GM12878 (cell line): ENCODE measurements around the gene DDIT4.
A peak's percentile ranks its signal among the peaks of the same experiment; 100 is the strongest.

ENCODE experiments used
- GABPA ChIP-seq: IDR thresholded peaks from 2 replicates; pipeline ENCODE4 v1.6.1; 2014; ENCODE audit warnings: antibody characterized with exemption, low read depth, mild to moderate bottlenecking, inconsistent platforms
- NFYB ChIP-seq: IDR thresholded peaks from 2 replicates; pipeline ENCODE4 v1.6.1; 2011; ENCODE audit warnings: low read depth, mild to moderate bottlenecking, low read length, improper control_type of control experiment, moderate library complexity; ENCODE audit not compliant: insufficient read depth
- POLR2AphosphoS5 ChIP-seq: IDR thresholded peaks from 2 replicates; pipeline ENCODE4 v1.6.1; 2011; ENCODE audit warnings: mild to moderate bottlenecking, low read length, inconsistent platforms
- SP1 ChIP-seq: IDR thresholded peaks from one replicate; pipeline ENCODE4 v1.6.1; 2011; ENCODE audit warnings: low read depth, low read length
- YY1 ChIP-seq: IDR thresholded peaks from 2 replicates; pipeline ENCODE4 v1.6.1; 2011; ENCODE audit warnings: low read depth, mild to moderate bottlenecking, low read length
- ZBED1 ChIP-seq: IDR thresholded peaks from 2 replicates; pipeline ENCODE4 v1.6.1; 2016; ENCODE audit warnings: borderline replicate concordance
- ZNF274 ChIP-seq: IDR thresholded peaks from one replicate; pipeline ENCODE4 v1.8.0; 2011; ENCODE audit not compliant: insufficient read length, insufficient read depth
- ZZZ3 ChIP-seq: IDR thresholded peaks from 2 replicates; pipeline ENCODE4 v1.6.1; 2011; ENCODE audit warnings: low read depth; ENCODE audit not compliant: control insufficient read depth, insufficient read length
- TF ChIP-seq, protein P1 (sequence below): fragments of 450-650 bp; formaldehyde crosslinking; IDR thresholded peaks from 2 replicates; pipeline ENCODE4 v1.4.0; 2022; ENCODE audit warnings: mild to moderate bottlenecking, moderate library complexity
- TF ChIP-seq, protein P2 (sequence below): fragments of 450-650 bp; IDR thresholded peaks from 2 replicates; pipeline ENCODE4 v1.6.1; 2016; ENCODE audit warnings: mild to moderate bottlenecking
- TF ChIP-seq, protein P3 (sequence below), 3 experiments: IDR thresholded peaks in 2 of 3; conservative IDR thresholded peaks in 1 of 3; 2 replicates each; pipeline ENCODE4 v1.5.1; 2011; ENCODE audit warnings: low read depth in 3 of 3, low read length in 3 of 3, mild to moderate bottlenecking in 3 of 3, control low read depth in 2 of 3, moderate library complexity in 2 of 3, inconsistent platforms in 1 of 3, mixed read lengths in 1 of 3; ENCODE audit not compliant: control insufficient read depth in 2 of 3, insufficient read depth in 1 of 3; ENCODE audit errors: extremely low read depth in 1 of 3

DNA sequence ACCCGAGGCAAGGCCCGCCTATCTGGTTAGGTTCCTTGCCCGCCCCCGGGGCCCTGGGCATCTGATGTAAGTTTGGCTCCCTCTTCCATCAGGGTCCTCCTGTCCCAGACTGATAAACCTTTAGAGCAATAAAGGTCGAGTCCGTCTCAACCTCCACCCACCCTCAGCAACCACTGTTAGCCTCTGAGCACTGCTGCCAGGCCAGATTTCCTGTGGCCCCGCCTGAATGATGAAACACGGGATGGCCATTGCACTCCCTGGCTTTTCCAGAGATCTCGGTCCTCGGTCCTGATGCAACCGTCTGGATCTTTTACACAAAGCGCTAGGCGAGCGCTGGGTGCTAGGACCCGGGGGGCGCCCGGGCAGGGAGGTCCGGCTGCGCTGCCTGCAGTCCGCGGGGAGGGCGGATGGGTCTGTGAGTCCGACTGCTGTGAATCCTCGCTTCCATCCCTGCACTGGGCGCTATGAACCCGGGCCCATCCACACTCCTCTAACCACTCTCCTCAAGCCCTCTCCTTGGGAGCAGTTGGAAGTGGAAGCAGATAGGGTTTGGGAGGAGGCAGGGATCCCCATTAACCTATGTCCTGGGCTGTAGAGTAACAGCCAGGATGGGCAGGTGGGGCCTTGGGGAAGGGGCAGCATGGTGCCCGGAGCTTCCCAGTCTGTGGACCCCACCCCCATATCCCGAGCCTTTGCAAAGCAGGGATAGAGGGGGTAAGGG, 875 bp upstream of the DDIT4 start:
- TF ChIP-seq ZNF274 (no peak), ZZZ3 (no peak), POLR2AphosphoS5 (peak; percentile 28; the same call in 1 of the 2 replicates), GABPA (no peak), SP1 (peak; percentile 66), YY1 (peak; percentile 77), NFYB (no peak), ZBED1 (peak; percentile 54; the same call in 1 of the 2 replicates)
- TF ChIP-seq, protein P1, sequence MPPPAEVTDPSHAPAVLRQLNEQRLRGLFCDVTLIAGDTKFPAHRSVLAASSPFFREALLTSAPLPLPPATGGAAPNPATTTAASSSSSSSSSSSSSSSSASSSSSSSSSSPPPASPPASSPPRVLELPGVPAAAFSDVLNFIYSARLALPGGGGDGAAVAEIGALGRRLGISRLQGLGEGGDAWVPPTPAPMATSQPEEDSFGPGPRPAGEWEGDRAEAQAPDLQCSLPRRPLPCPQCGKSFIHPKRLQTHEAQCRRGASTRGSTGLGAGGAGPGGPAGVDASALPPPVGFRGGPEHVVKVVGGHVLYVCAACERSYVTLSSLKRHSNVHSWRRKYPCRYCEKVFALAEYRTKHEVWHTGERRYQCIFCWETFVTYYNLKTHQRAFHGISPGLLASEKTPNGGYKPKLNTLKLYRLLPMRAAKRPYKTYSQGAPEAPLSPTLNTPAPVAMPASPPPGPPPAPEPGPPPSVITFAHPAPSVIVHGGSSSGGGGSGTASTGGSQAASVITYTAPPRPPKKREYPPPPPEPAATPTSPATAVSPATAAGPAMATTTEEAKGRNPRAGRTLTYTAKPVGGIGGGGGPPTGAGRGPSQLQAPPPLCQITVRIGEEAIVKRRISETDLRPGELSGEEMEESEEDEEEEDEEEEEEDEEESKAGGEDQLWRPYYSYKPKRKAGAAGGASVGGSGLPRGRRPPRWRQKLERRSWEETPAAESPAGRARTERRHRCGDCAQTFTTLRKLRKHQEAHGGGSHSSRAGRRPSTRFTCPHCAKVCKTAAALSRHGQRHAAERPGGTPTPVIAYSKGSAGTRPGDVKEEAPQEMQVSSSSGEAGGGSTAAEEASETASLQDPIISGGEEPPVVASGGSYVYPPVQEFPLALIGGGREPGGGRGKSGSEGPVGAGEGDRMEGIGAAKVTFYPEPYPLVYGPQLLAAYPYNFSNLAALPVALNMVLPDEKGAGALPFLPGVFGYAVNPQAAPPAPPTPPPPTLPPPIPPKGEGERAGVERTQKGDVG = no peak
- TF ChIP-seq, protein P2, sequence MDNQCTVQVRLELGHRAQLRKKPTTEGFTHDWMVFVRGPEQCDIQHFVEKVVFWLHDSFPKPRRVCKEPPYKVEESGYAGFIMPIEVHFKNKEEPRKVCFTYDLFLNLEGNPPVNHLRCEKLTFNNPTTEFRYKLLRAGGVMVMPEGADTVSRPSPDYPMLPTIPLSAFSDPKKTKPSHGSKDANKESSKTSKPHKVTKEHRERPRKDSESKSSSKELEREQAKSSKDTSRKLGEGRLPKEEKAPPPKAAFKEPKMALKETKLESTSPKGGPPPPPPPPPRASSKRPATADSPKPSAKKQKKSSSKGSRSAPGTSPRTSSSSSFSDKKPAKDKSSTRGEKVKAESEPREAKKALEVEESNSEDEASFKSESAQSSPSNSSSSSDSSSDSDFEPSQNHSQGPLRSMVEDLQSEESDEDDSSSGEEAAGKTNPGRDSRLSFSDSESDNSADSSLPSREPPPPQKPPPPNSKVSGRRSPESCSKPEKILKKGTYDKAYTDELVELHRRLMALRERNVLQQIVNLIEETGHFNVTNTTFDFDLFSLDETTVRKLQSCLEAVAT = peak; percentile 54
- TF ChIP-seq, protein P3, sequence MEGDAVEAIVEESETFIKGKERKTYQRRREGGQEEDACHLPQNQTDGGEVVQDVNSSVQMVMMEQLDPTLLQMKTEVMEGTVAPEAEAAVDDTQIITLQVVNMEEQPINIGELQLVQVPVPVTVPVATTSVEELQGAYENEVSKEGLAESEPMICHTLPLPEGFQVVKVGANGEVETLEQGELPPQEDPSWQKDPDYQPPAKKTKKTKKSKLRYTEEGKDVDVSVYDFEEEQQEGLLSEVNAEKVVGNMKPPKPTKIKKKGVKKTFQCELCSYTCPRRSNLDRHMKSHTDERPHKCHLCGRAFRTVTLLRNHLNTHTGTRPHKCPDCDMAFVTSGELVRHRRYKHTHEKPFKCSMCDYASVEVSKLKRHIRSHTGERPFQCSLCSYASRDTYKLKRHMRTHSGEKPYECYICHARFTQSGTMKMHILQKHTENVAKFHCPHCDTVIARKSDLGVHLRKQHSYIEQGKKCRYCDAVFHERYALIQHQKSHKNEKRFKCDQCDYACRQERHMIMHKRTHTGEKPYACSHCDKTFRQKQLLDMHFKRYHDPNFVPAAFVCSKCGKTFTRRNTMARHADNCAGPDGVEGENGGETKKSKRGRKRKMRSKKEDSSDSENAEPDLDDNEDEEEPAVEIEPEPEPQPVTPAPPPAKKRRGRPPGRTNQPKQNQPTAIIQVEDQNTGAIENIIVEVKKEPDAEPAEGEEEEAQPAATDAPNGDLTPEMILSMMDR (IDR thresholded peaks at IDR 0.05 in 2 of 3, conservative IDR thresholded peaks at IDR 0.05 in 1 of 3; ENCODE audit: control insufficient read depth in 2 of 3, extremely low read depth in 1 of 3, insufficient read depth in 1 of 3, low read depth in 3 of 3, low read length in 3 of 3) = no peak
